C4-2B (cell line): Measurements from ENCODE around the gene AMD1.

ENCODE experiments used
- CTCF ChIP-seq: fragments of 450-650 bp; conservative IDR thresholded peaks from 2 replicates; pipeline ENCODE4 v1.5.1; 2017; ENCODE audit warnings: mild to moderate bottlenecking
- ZFX ChIP-seq: fragments of 450-650 bp; IDR thresholded peaks from 2 replicates; pipeline ENCODE4 v1.6.1; 2017

- TF ChIP-seq CTCF (no peak), ZFX (no peak)
These were observed 24.8 kb upstream of the AMD1 start for GRCh38 chr6:110849781-110850180.
